Astrocyte (in vitro differentiated cells and primary cell): ENCODE measurements around the gene USP15. TPM values are rescaled to one million over a fixed set of nuclear protein-coding genes. Genes with fewer than 3 reads are reported as not detected.

Experiments used
- DNase-seq: peaks from one replicate; pipeline ENCODE4 v3.0.0-alpha.2; 2010; ENCODE audit warnings: low read depth
- FAIRE-seq: peaks from 2 replicates; lab custom pipeline; 2011; peaks lifted over from hg19 to GRCh38; lab: Jason Lieb, UNC
- H2AFZ ChIP-seq: 2 replicates; pipeline ENCODE4 v1.6.0; 2012; ENCODE audit warnings: low read depth, low read length, inconsistent platforms
- H3K27ac ChIP-seq: 2 replicates; pipeline ENCODE4 v1.5.1; 2011; ENCODE audit warnings: low read depth, low read length, inconsistent platforms
- H3K27me3 ChIP-seq: 2 replicates; pipeline ENCODE4 v1.6.0; 2011; ENCODE audit warnings: low read length, inconsistent platforms; ENCODE audit not compliant: insufficient read depth
- H3K36me3 ChIP-seq: 2 replicates; pipeline ENCODE4 v1.5.1; 2011; ENCODE audit warnings: low read length, inconsistent platforms; ENCODE audit not compliant: insufficient read depth
- H3K4me1 ChIP-seq: 2 replicates; pipeline ENCODE4 v1.5.1; 2011; ENCODE audit warnings: low read length, inconsistent platforms; ENCODE audit not compliant: insufficient read depth
- H3K4me2 ChIP-seq: 2 replicates; pipeline ENCODE4 v1.6.0; 2012; ENCODE audit warnings: low read length, inconsistent platforms
- H3K4me3 ChIP-seq: 2 replicates; pipeline ENCODE4 v1.5.1; 2011; ENCODE audit warnings: low read depth, mild to moderate bottlenecking, low read length, inconsistent platforms; ENCODE audit not compliant: insufficient read depth
- H3K79me2 ChIP-seq: 2 replicates; pipeline ENCODE4 v1.6.0; 2012; ENCODE audit warnings: mild to moderate bottlenecking, low read length, inconsistent platforms; ENCODE audit not compliant: insufficient read depth
- H3K9ac ChIP-seq: 2 replicates; pipeline ENCODE4 v1.6.0; 2012; ENCODE audit warnings: mild to moderate bottlenecking, low read length, inconsistent platforms
- H3K9me3 ChIP-seq: 2 replicates; pipeline ENCODE4 v1.5.1; 2012; ENCODE audit warnings: low read depth, mild to moderate bottlenecking, low read length, inconsistent platforms; ENCODE audit not compliant: insufficient read depth
- H4K20me1 ChIP-seq: 2 replicates; pipeline ENCODE4 v1.6.0; 2012; ENCODE audit warnings: low read length, inconsistent platforms; ENCODE audit not compliant: insufficient read depth
- H3K27ac Mint-ChIP-seq: one replicate; pipeline ENCODE4 v1.8.0; 2021; ENCODE audit warnings: mild to moderate bottlenecking, mixed read lengths; ENCODE audit not compliant: unreplicated experiment
- H3K27me3 Mint-ChIP-seq: one replicate; pipeline ENCODE4 v1.8.0; 2021; ENCODE audit warnings: low read depth, mixed read lengths; ENCODE audit not compliant: unreplicated experiment
- H3K36me3 Mint-ChIP-seq: one replicate; pipeline ENCODE4 v1.8.0; 2021; ENCODE audit warnings: low read depth, mixed read lengths; ENCODE audit not compliant: unreplicated experiment
- H3K4me1 Mint-ChIP-seq: one replicate; pipeline ENCODE4 v1.8.0; 2021; ENCODE audit warnings: low read depth, mixed read lengths; ENCODE audit not compliant: unreplicated experiment
- H3K4me3 Mint-ChIP-seq: one replicate; pipeline ENCODE4 v1.8.0; 2021; ENCODE audit warnings: mild to moderate bottlenecking, moderate library complexity, mixed read lengths; ENCODE audit not compliant: unreplicated experiment
- H3K9me3 Mint-ChIP-seq: one replicate; pipeline ENCODE4 v1.8.0; 2021; ENCODE audit warnings: mild to moderate bottlenecking, mixed read lengths; ENCODE audit not compliant: unreplicated experiment
- CTCF ChIP-seq: IDR thresholded peaks from 2 replicates; pipeline ENCODE4 v1.5.1; 2011; ENCODE audit warnings: low read depth, mild to moderate bottlenecking, inconsistent platforms, low read length, moderate library complexity; ENCODE audit not compliant: insufficient read depth
- EZH2 ChIP-seq: IDR thresholded peaks from 2 replicates; pipeline ENCODE4 v1.6.1; 2012; ENCODE audit warnings: mild to moderate bottlenecking, low read length, inconsistent platforms; ENCODE audit not compliant: insufficient read depth
- total RNA-seq: library from RNA; stranded (reverse); gene quantifications from 2 replicates; pipeline ENCODE4 v1.2.1, GENCODE V29; 2021

Gene USP15
- total RNA-seq, 1 donor from 2014 or later = 81.9 TPM

GRCh38 chr12:62304560-62304959, 44.4 kb downstream of the USP15 start:
- TF ChIP-seq EZH2 = no peak
- TF ChIP-seq CTCF = no peak
- Histone ChIP-seq H3K4me2 (no peak overlapping the region), H3K27me3 (no peaks in the 10 kb centered on the region), H3K4me3 (no peak overlapping the region), H3K4me1 (no peaks in the 10 kb centered on the region), H3K79me2 (peaks cover 42% of the 10 kb centered on the region), H3K36me3 (peaks cover 25% of the 10 kb centered on the region), H3K27ac (no peak overlapping the region), H2AFZ (no peak overlapping the region), H3K9ac (no peak overlapping the region), H4K20me1 (peaks cover 29% of the 10 kb centered on the region), H3K9me3 (no peaks in the 10 kb centered on the region)
- DNase-seq (no peak), FAIRE-seq (no peak)
- Mint-ChIP-seq H3K9me3 (no peaks in the 10 kb centered on the region), H3K36me3 (peaks cover 32% of the 10 kb centered on the region), H3K27me3 (no peaks in the 10 kb centered on the region), H3K27ac (no peak overlapping the region), H3K4me1 (peaks cover 2% of the 10 kb centered on the region), H3K4me3 (no peak overlapping the region)

GRCh38 chr12:62305778-62306177, 45.6 kb downstream of the USP15 start:
- Mint-ChIP-seq H3K27me3 (no peaks in the 10 kb centered on the region), H3K9me3 (no peaks in the 10 kb centered on the region), H3K4me3 (no peak overlapping the region), H3K36me3 (peaks cover 32% of the 10 kb centered on the region), H3K27ac (no peak overlapping the region), H3K4me1 (peaks cover 2% of the 10 kb centered on the region)
- Histone ChIP-seq H3K4me3 (no peak overlapping the region), H3K9me3 (no peaks in the 10 kb centered on the region), H3K36me3 (peaks cover 25% of the 10 kb centered on the region), H2AFZ (no peak overlapping the region), H3K79me2 (peaks cover 37% of the 10 kb centered on the region), H3K9ac (no peak overlapping the region), H4K20me1 (peaks cover 20% of the 10 kb centered on the region), H3K27me3 (no peaks in the 10 kb centered on the region), H3K4me1 (no peaks in the 10 kb centered on the region), H3K4me2 (no peak overlapping the region), H3K27ac (no peak overlapping the region)
- FAIRE-seq = no peak
- DNase-seq = no peak
- TF ChIP-seq EZH2 = no peak
- TF ChIP-seq CTCF = no peak

- no peaks in the 10 kb centered on the region for H3K27me3 Mint-ChIP-seq
Observed at GRCh38 chr12:62306569-62307530, 46.6 kb downstream of the USP15 start.

More at GRCh38 chr12:62306569-62307530, 46.6 kb downstream of the USP15 start:
- no peaks in the 10 kb centered on the region for H3K4me1 ChIP-seq
- no peaks in the 10 kb centered on the region for H3K9me3 Mint-ChIP-seq
- DNase-seq = no peak
- H2AFZ ChIP-seq = no peak overlapping the region
- peaks cover 32% of the 10 kb centered on the region for H3K36me3 Mint-ChIP-seq
- H3K4me1 Mint-ChIP-seq = peaks cover 2% of the 10 kb centered on the region
- peaks cover 15% of the 10 kb centered on the region for H4K20me1 ChIP-seq
- H3K27ac ChIP-seq = no peak overlapping the region
- H3K9me3 ChIP-seq = no peaks in the 10 kb centered on the region
- H3K27me3 ChIP-seq = no peaks in the 10 kb centered on the region
- peaks cover 25% of the 10 kb centered on the region for H3K36me3 ChIP-seq
- no peak overlapping the region for H3K9ac ChIP-seq
- TF ChIP-seq CTCF (no peak), EZH2 (no peak)
- FAIRE-seq = no peak
- H3K4me3 ChIP-seq = no peak overlapping the region
- H3K4me3 Mint-ChIP-seq = no peak overlapping the region
- H3K79me2 ChIP-seq = peaks cover 35% of the 10 kb centered on the region
- H3K27ac Mint-ChIP-seq = no peak overlapping the region
- no peak overlapping the region for H3K4me2 ChIP-seq
